ENCODE results near the gene TIGIT.

- TF ChIP-seq ARNTL (CRISPR knock-in tag; IDR thresholded peaks at IDR 0.05) (no peak), ZSCAN29 (CRISPR knock-in tag; conservative IDR thresholded peaks at IDR 0.05) (no peak), MTA1 (CRISPR knock-in tag; IDR thresholded peaks at IDR 0.05; ENCODE audit: borderline replicate concordance) (no peak), BCL3 (CRISPR knock-in tag; IDR thresholded peaks at IDR 0.05) (no peak), PRMT3 (CRISPR knock-in tag; IDR thresholded peaks at IDR 0.05; ENCODE audit: borderline replicate concordance, low read depth) (no peak), CTCF (CRISPR knock-in tag; IDR thresholded peaks at IDR 0.05) (no peak), SSRP1 (CRISPR knock-in tag; IDR thresholded peaks at IDR 0.05) (no peak)
Measured at GRCh38 chr3:114350271-114350670, 56.4 kb downstream of the TIGIT start.

Data from HepG2 (cell line).